ENCODE data around the gene OR4C11.

GRCh38 chr11:55571828-55572227, 35.6 kb downstream of the OR4C11 start, which contains the start of gene OR4C16:
- TF ChIP-seq, protein P1, sequence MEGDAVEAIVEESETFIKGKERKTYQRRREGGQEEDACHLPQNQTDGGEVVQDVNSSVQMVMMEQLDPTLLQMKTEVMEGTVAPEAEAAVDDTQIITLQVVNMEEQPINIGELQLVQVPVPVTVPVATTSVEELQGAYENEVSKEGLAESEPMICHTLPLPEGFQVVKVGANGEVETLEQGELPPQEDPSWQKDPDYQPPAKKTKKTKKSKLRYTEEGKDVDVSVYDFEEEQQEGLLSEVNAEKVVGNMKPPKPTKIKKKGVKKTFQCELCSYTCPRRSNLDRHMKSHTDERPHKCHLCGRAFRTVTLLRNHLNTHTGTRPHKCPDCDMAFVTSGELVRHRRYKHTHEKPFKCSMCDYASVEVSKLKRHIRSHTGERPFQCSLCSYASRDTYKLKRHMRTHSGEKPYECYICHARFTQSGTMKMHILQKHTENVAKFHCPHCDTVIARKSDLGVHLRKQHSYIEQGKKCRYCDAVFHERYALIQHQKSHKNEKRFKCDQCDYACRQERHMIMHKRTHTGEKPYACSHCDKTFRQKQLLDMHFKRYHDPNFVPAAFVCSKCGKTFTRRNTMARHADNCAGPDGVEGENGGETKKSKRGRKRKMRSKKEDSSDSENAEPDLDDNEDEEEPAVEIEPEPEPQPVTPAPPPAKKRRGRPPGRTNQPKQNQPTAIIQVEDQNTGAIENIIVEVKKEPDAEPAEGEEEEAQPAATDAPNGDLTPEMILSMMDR (IDR thresholded peaks at IDR 0.05), result no peak
- TF ChIP-seq POLR2A (IDR thresholded peaks at IDR 0.05), result no peak
